Thymus (tissue), 11 donors: ENCODE results near the gene HIP1. TPM values are rescaled to one million over a fixed set of nuclear protein-coding genes. Genes with fewer than 3 reads are reported as not detected.
A peak's percentile ranks its signal among the peaks of the same experiment; 100 is the strongest.
"Not testable (repeated sequence)": the region's sequence is repeated elsewhere in the genome, so short reads cannot be mapped to it uniquely, and the experiment has no call there.

Source experiments
- DNase-seq, 9 donors: peaks; one replicate each; pipeline ENCODE4 v3.0.0-alpha.2; 2013; ENCODE audit warnings: low spot score in 9 of 9, low read depth in 6 of 9, missing footprints in 1 of 9
- H3K27ac ChIP-seq, 2 donors: one replicate each; pipeline ENCODE4 v1.5.1; 2013; ENCODE audit warnings: control low read depth in 1 of 2, low read depth in 1 of 2, low read length in 1 of 2, mild to moderate bottlenecking in 1 of 2, moderate library complexity in 1 of 2
- H3K27me3 ChIP-seq, 2 donors: one replicate each; pipeline ENCODE4 v1.5.1; 2013; ENCODE audit warnings: low read length in 1 of 2; ENCODE audit not compliant: control insufficient read depth in 2 of 2, insufficient read depth in 1 of 2
- H3K36me3 ChIP-seq, 2 donors: one replicate each; pipeline ENCODE4 v1.5.1; 2013; ENCODE audit warnings: low read length in 1 of 2, mild to moderate bottlenecking in 1 of 2, moderate library complexity in 1 of 2; ENCODE audit not compliant: control insufficient read depth in 2 of 2, insufficient read depth in 2 of 2
- H3K4me1 ChIP-seq, 2 donors: one replicate each; pipeline ENCODE4 v1.5.1; 2013; ENCODE audit warnings: low read length in 2 of 2; ENCODE audit not compliant: control insufficient read depth in 2 of 2, insufficient read depth in 2 of 2
- H3K4me3 ChIP-seq, 2 donors: one replicate each; pipeline ENCODE4 v1.5.1; 2013; ENCODE audit warnings: low read length in 2 of 2, control low read depth in 1 of 2, mild to moderate bottlenecking in 1 of 2
- H3K9me3 ChIP-seq, 2 donors: one replicate each; pipeline ENCODE4 v1.5.1; 2013; ENCODE audit warnings: low read length in 1 of 2, mild to moderate bottlenecking in 1 of 2; ENCODE audit not compliant: control insufficient read depth in 2 of 2, insufficient read depth in 1 of 2
- WGBS: extraction: QIAGEN DNeasy Blood & Tissue Kit; methylation state at CpG from one replicate; pipeline ENCODE4 v1.1.7; 2013; 5-methylcytosine and 5-hydroxymethylcytosine counted together
- polyA plus RNA-seq: library from polyadenylated mRNA; stranded (reverse); fragments of 200-250 nt; gene quantifications from one replicate; pipeline ENCODE4 v1.2.3, GENCODE V29; 2013
- total RNA-seq: library from RNA; stranded (reverse); fragments of 120-200 nt; gene quantifications from one replicate; pipeline ENCODE4 v1.2.4, GENCODE V29; 2013
- donor health status: healthy.

HIP1 gene
- total and polyA plus RNA-seq, 2 donors = 3.3 to 3.5 TPM

DNA sequence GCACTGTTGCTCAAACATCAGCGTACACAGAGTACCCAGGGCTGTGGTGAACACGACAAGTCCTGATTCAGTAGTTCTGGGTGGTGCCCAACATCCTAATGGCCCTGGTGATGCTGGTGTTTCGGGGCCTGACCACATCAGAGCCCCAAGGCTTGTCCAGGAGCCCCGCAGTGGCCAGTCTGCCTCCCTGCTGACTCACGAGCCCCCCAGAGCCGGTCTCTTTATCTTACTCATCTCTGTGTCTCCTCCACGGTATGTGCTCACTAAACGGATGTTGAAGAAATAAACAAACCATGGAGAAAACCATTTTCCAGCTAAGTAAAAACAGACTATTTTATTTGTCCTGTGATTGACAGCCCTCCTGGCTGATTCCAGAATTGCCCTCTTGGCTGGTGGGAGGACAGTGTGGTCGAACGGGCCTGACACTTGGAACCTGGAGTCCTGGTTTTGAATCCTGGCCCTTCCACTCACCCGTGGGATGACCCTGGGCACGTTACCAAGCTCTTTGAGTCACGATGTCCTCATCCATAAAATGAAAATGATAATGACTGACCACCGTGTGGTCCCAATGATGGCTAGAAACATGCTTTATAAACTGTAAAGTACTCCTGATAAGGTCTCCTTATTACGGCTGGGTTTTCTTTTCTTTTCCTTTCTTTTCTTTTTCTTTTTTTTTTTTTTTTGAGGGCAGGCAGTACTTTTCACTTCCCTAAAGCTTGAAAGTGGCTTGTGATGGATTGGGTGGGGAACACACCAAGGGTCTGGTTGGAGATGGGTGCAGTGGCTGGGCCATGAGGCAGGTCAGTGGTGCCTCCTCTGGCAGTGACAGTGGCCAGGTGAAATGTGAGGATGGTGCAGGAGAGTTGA is 5.7 kb downstream of the HIP1 start:
- Histone ChIP-seq H3K36me3 (no peaks in the 10 kb centered on the region), H3K27ac (no peak overlapping the region), H3K4me1 (peaks cover 0 to 12% of the 10 kb centered on the region in 2 donors), H3K9me3 (no peaks in the 10 kb centered on the region), H3K4me3 (no peak overlapping the region), H3K27me3 (peaks cover 0 to 11% of the 10 kb centered on the region in 2 donors)
- WGBS = 94% methylated on average over 15 of the region's 15 CpGs
- DNase-seq = no peak

DNA sequence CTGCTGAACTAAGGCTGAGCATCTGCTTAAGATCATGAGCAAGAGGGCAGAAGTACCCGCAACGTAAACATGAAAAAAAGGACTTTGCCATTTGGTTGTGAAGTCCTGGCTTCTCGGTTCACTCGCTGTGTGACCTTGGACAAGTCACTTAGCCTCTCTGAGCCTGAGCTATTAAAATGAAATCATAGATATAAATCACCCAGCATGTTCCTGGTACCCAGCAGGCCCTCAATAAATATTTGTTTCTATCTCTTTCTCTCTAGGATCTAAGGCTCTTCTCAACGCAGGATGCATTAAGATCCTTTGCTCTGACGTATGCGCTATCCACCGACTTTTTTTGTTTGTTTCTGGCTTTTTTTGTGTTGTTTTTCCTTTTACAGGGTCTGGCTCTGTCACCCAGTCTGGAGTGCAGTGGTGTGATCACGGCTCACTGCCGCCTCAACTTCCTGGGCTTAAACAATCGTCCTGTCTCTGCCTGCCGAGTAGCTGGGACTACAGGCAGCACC is 6.7 kb downstream of the HIP1 start:
- no peak overlapping the region for H3K27ac ChIP-seq

DNA sequence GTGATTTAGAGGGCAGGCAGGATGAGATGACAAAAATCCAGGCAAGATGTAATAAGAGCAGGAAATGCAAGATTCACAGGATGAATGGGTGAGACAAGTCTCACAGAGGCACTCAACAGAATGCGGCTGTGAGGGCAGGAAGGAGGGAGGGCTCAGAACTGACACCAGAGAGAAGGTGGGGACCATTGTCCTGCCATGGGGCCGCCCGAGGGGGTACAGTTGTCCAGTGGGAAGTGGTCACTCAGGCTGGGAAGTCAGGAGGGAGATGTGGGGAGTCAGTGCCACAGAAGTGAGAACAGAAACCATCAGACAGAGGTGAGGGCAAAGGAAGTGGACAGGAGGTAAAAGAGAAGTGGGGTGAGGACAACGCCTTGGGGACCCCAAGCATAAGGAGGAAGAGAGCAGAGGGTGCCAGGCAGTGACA is 8.9 kb downstream of the HIP1 start:
- H3K4me1 ChIP-seq = peaks cover 0 to 8% of the 10 kb centered on the region in 2 donors
- H3K36me3 ChIP-seq = no peaks in the 10 kb centered on the region
- no peaks in the 10 kb centered on the region for H3K27me3 ChIP-seq
- H3K4me3 ChIP-seq = no peak overlapping the region
- WGBS = 78% methylated on average over 4 of the region's 4 CpGs
- no peak overlapping the region for H3K27ac ChIP-seq
- H3K9me3 ChIP-seq = no peaks in the 10 kb centered on the region
- no peak for DNase-seq

More for the DNA sequence above, 6.7 kb downstream of the HIP1 start:
- Histone ChIP-seq H3K9me3 (no peaks in the 10 kb centered on the region), H3K36me3 (no peaks in the 10 kb centered on the region), H3K4me1 (peaks cover 0 to 11% of the 10 kb centered on the region in 2 donors), H3K27me3 (peaks cover 0 to 3% of the 10 kb centered on the region in 2 donors), H3K4me3 (no peak overlapping the region)
- DNase-seq = no peak
- WGBS = 89% methylated on average over 12 of the region's 12 CpGs

DNA sequence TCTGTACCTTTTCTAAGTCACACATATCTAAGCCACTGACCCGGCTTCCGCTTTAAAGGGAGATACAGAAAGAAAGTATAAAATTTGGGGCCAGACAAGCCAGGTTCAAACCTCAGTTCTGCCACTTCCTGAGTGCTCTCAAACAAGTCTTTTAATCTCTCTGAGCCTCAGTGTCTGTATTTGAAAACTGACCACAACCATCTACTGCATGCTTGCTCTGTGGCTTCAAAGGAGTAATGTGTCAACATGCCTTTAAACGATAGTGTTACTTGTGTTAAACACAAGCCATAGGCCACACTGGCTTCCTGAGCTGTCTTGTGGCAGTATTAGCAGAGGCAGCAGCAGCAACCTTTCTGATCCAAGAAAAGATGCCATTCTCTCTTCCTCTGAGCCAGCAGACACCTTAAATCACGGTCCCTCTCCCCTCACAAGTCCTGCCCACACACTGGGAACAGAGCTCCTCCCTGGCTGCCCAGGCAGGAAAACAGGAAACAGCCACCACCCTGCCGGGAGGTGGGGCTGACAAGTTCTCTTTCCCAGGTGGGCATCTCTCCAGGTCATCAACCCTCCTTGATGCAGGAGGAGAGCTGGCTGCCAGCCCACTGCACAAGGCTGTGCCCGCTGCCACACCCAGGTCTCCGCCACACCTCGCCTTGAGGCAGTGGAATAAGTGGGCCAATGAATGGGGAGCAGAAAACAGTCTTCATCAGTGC is 10.7 kb downstream of the HIP1 start:
- Histone ChIP-seq H3K4me3 (no peak overlapping the region), H3K9me3 (no peaks in the 10 kb centered on the region), H3K36me3 (no peaks in the 10 kb centered on the region), H3K27ac (peak overlapping the region in 1 of 2 donors; percentile 46), H3K27me3 (no peaks in the 10 kb centered on the region), H3K4me1 (peaks cover 0 to 8% of the 10 kb centered on the region in 2 donors)
- WGBS = 46% methylated on average over 8 of the region's 8 CpGs
- peak in 2 of 9 donors; percentile 19 to 22 for DNase-seq

DNA sequence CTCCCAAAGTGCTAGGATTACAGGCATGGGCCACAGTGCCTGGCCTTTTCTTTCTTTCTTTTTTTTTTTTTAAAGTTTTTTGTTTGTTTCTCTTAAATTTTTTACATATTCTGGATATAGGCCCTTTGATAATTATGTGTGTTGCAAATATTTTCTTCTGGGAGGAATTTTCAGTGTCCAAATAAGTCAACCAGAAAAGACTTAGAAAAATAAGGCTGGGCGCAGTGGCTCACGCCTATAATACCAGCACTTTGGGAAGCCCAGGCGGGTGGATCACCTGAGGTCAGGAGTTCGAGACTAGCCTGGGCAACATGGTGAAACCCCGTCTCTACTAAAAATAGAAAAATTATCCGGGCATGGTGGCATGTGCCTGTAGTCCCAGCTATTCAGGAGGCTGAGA is 11.4 kb downstream of the HIP1 start:
- not testable (repeated sequence) for H3K27me3 ChIP-seq, H3K4me1 ChIP-seq, H3K9me3 ChIP-seq, DNase-seq, H3K36me3 ChIP-seq, H3K4me3 ChIP-seq, H3K27ac ChIP-seq
- WGBS = 97% methylated on average over 6 of the region's 6 CpGs

DNA sequence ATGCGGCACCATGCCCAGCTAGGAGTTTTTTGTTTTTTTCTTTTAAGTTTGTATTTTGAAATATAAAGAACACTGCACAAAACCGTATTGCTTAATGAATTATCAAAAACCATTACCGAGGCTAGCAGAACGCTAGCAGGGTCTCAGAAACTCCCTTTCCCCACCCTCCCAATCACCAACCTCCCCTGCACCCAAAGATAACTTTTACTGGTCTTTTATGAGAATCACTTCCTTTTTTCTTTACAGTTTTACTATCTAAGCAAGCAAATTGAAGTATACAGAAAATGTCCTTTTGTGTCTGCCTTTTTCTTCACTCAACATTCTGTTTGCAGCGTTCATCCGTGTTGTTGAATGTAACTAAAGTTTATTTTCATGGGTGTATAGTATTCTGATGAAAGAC is 13.4 kb downstream of the HIP1 start:
- Histone ChIP-seq H3K36me3 (no peaks in the 10 kb centered on the region), H3K9me3 (no peaks in the 10 kb centered on the region), H3K27me3 (no peaks in the 10 kb centered on the region), H3K4me1 (peaks cover 0 to 8% of the 10 kb centered on the region in 2 donors), H3K4me3 (no peak overlapping the region), H3K27ac (no peak overlapping the region)
- WGBS = 66% methylated on average over 6 of the region's 6 CpGs
- no peak for DNase-seq

DNA sequence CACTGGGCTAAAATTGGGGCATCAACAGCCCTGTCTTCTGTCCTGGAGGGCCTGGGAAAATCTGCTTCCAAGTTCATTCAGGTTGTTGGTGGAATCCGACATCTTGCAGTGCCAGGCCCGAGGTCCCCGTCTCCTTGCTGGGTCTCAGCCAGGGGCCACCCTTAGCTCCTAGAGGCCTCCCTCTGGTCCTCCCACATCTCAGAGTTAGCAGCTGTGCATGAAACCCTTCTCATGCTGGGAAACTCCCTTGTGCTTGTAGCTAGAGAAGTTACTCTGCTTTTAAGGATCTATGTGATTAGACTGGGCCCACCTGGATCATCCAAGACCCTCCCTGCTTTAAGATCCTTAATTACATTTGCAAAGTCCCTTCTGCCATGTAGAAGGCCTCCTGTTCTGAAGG is 15.3 kb downstream of the HIP1 start:
- Histone ChIP-seq H3K36me3 (no peaks in the 10 kb centered on the region), H3K27ac (no peak overlapping the region), H3K27me3 (no peaks in the 10 kb centered on the region), H3K4me1 (peaks cover 0 to 7% of the 10 kb centered on the region in 2 donors), H3K9me3 (no peaks in the 10 kb centered on the region), H3K4me3 (no peak overlapping the region)
- 94% methylated on average over 3 of the region's 3 CpGs for WGBS
- no peak for DNase-seq

DNA sequence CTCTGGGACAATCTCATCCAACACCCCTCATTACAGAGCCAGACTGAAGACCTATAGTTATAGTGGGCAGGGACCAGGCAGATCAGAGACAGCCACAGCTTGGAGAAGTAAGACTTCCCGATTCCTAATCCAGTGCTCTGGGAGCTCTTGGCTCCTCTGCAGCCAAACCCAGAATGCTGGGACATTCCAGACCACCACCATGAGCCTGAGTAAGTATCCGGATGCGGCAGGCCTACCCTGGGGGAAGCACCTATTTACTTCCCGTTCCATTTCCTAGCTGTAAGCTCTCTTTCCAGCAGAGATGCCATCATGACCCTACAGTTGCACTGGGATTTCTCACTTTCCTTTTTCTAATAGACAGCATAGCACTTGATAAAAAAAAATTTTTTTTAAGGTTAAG is 16.4 kb downstream of the HIP1 start:
- no peaks in the 10 kb centered on the region for H3K27me3 ChIP-seq
- H3K4me1 ChIP-seq = no peaks in the 10 kb centered on the region
- no peak overlapping the region for H3K4me3 ChIP-seq
- DNase-seq = no peak
- no peak overlapping the region for H3K27ac ChIP-seq
- H3K36me3 ChIP-seq = no peaks in the 10 kb centered on the region
- 97% methylated on average over 4 of the region's 4 CpGs for WGBS
- no peaks in the 10 kb centered on the region for H3K9me3 ChIP-seq

DNA sequence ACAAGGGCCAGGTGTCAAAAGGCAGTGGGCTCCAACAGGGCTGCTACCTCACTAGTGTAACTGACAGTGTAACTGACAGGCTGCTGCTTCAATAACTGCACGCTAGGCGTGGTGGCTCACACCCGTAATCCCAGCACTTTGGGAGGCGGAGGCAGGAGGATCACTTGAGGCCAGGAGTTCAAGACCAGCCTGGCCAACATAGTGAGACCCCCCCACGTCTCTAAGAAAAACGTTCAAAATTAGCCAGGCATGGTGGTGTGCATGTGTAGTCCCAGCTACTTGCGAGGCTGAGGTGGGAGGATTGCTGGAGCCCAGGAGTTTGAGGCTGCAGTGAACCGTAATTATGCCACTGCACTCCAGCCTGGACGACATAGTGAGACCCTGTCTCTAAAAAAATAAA is 16.8 kb downstream of the HIP1 start:
- not testable (repeated sequence) for H3K4me3 ChIP-seq, DNase-seq, H3K27ac ChIP-seq, H3K27me3 ChIP-seq, H3K9me3 ChIP-seq, H3K36me3 ChIP-seq, H3K4me1 ChIP-seq
- WGBS = 96% methylated on average over 9 of the region's 9 CpGs
